ENCODE results near the gene KMT2C. TPM values are rescaled to one million over a fixed set of nuclear protein-coding genes. Genes with fewer than 3 reads are reported as not detected.

KMT2C gene
- total RNA-seq, 5 donors from 2014 or later (not counting 1 experiment from before 2014, with no cell fraction given), result 90.8 to 134 (median 116) TPM

DNA sequence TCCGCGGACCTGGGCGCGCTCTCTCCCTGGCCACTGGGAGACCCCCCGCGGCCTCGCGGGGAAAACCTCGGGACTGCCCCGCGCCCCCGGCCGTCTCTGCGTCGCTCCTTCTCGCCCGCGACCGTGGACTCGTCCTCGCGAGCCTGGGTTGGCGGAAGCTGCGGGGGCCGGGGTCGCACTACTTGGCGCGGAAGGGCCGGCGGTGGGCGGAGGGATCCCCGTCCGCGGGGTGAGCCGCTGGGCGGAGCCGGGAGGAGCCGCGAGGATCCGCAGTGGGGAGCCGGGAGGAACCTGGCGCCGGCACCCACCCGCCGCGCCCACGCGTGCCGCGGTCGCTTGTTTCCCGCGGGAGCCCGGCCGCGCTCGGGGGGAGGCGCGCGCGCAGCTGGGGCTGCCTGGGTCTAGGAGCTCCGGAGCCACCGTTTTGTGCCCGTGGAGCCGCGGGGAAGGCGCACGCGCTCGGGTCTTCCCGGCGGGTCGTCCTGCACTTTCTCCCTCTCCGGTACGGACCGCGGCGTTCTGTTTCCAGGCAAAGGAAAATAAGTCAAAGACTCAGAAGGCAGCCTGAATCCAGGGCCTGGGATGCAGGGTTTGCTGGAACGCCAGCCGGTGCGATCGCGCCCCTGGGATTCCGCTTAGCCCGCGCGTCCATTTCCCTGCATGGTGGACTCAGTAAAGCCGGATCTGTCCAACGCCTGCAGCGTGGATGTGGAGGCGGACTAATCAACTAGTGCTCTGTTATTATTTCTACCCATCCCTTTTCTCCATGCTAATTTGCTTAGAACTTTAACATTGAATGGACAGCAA, 28.7 kb upstream of the KMT2C start:
- CTCF ChIA-PET, result interaction anchor here in 1 of 2 donors (1.1 kb wide), 1 partner anchor 30 kb away, joined by 5 read pairs; no protein-coding TSS in a partner anchor
- Mint-ChIP-seq H3K4me1 (peaks cover 11 to 15% (median 15%) of the 10 kb centered on the region in 3 donors), H3K36me3 (no peaks in the 10 kb centered on the region), H3K27me3 (no peaks in the 10 kb centered on the region), H3K27ac (peak overlapping the region; percentile 84), H3K9me3 (no peaks in the 10 kb centered on the region), H3K4me3 (peak overlapping the region; percentile 83 to 88 (median 88))
- POLR2A ChIA-PET, result interaction anchor here (0.6 kb wide), 4 partner anchors 14 to 1228 kb away, joined by 3 to 5 read pairs (median 3); no protein-coding TSS in a partner anchor
- H3K4me1 ChIP-seq (ENCODE audit: control insufficient read depth in 1 of 2, extremely low read depth in 1 of 2, insufficient read depth in 2 of 2, low read length in 2 of 2), result peaks cover 6 to 11% of the 10 kb centered on the region in 2 experiments
- H3K27ac ChIP-seq (ENCODE audit: low read length), result peak overlapping the region; percentile 73
- WGBS (ENCODE audit: insufficient coverage), result under 1% methylated on average over 89 of the region's 91 CpGs
- no peaks in the 10 kb centered on the region for H3K36me3 ChIP-seq (ENCODE audit: control insufficient read depth in 2 of 2, extremely low read depth in 1 of 2, insufficient read depth in 1 of 2, low read length in 1 of 2)
- no peaks in the 10 kb centered on the region for H3K27me3 ChIP-seq (replicated peaks in 1 of 2; ENCODE audit: control insufficient read depth in 2 of 2, extremely low read depth in 1 of 2, insufficient read depth in 2 of 2, low read length in 1 of 2)
- H3K9me3 ChIP-seq, result no peaks in the 10 kb centered on the region
- ATAC-seq (replicated peaks in 1 of 4) (peak; percentile 15 to 23 (median 18)), DNase-seq (peak in 26 of 35 experiments; percentile 11 to 76 (median 42))
- H3K4me3 ChIP-seq (ENCODE audit: control insufficient read depth in 1 of 2, extremely low read depth in 1 of 2, low read length in 1 of 2), result peak overlapping the region; percentile 54 to 89

GRCh38 chr7:152463709-152464311, 28.0 kb upstream of the KMT2C start:
- Histone ChIP-seq H3K36me3 (ENCODE audit: control insufficient read depth in 2 of 2, extremely low read depth in 1 of 2, insufficient read depth in 1 of 2, low read length in 1 of 2) (no peaks in the 10 kb centered on the region), H3K4me1 (ENCODE audit: control insufficient read depth in 1 of 2, extremely low read depth in 1 of 2, insufficient read depth in 2 of 2, low read length in 2 of 2) (peaks cover 6 to 11% of the 10 kb centered on the region in 2 experiments), H3K27ac (ENCODE audit: low read length) (peak overlapping the region; percentile 73), H3K9me3 (no peaks in the 10 kb centered on the region), H3K27me3 (replicated peaks in 1 of 2; ENCODE audit: control insufficient read depth in 2 of 2, extremely low read depth in 1 of 2, insufficient read depth in 2 of 2, low read length in 1 of 2) (no peaks in the 10 kb centered on the region), H3K4me3 (ENCODE audit: control insufficient read depth in 1 of 2, extremely low read depth in 1 of 2, low read length in 1 of 2) (peak overlapping the region; percentile 87 to 89)
- ChIA-PET POLR2A (interaction anchor here (0.6 kb wide), 2 partner anchors 49 to 1227 kb away, joined by 3 to 5 read pairs; no protein-coding TSS in a partner anchor), CTCF (interaction anchor here in 1 of 2 donors (1.1 kb wide), 1 partner anchor 30 kb away, joined by 5 read pairs; no protein-coding TSS in a partner anchor)
- peak overlapping the region; percentile 39 to 91 for H3K27ac Mint-ChIP-seq
- peak; percentile 88 to 92 (median 90) for ATAC-seq (replicated peaks in 1 of 4)
- no peaks in the 10 kb centered on the region for H3K27me3 Mint-ChIP-seq
- 0% methylated on average over 56 of the region's 71 CpGs for WGBS (ENCODE audit: insufficient coverage)
- H3K4me3 Mint-ChIP-seq, result peak overlapping the region; percentile 88 to 92 (median 91)
- peak; percentile 100 for DNase-seq
- H3K36me3 Mint-ChIP-seq, result no peaks in the 10 kb centered on the region
- no peaks in the 10 kb centered on the region for H3K9me3 Mint-ChIP-seq
- H3K4me1 Mint-ChIP-seq, result peaks cover 11 to 17% (median 15%) of the 10 kb centered on the region in 3 donors

GRCh38 chr7:152462995-152463708, 27.3 kb upstream of the KMT2C start:
- Histone ChIP-seq H3K4me3 (ENCODE audit: control insufficient read depth in 1 of 2, extremely low read depth in 1 of 2, low read length in 1 of 2) (peak overlapping the region; percentile 85 to 87), H3K27me3 (replicated peaks in 1 of 2; ENCODE audit: control insufficient read depth in 2 of 2, extremely low read depth in 1 of 2, insufficient read depth in 2 of 2, low read length in 1 of 2) (no peaks in the 10 kb centered on the region), H3K4me1 (ENCODE audit: control insufficient read depth in 1 of 2, extremely low read depth in 1 of 2, insufficient read depth in 2 of 2, low read length in 2 of 2) (peaks cover 6 to 11% of the 10 kb centered on the region in 2 experiments), H3K27ac (ENCODE audit: low read length) (peak overlapping the region; percentile 76), H3K36me3 (ENCODE audit: control insufficient read depth in 2 of 2, extremely low read depth in 1 of 2, insufficient read depth in 1 of 2, low read length in 1 of 2) (no peaks in the 10 kb centered on the region), H3K9me3 (no peaks in the 10 kb centered on the region)
- DNase-seq (peak in 2 of 35 experiments; percentile 2 to 3), ATAC-seq (replicated peaks in 1 of 4) (peak; percentile 0 to 3 (median 2))
- ChIA-PET CTCF (interaction anchor here in 1 of 2 donors (1.1 kb wide), 1 partner anchor 29 kb away, joined by 5 read pairs; no protein-coding TSS in a partner anchor), POLR2A (interaction anchor here in 1 of 2 donors (0.7 kb wide), 1 partner anchor 27 kb away, joined by 3 read pairs; no protein-coding TSS in a partner anchor)
- Mint-ChIP-seq H3K4me3 (peak overlapping the region; percentile 88 to 92 (median 91)), H3K9me3 (no peaks in the 10 kb centered on the region), H3K36me3 (no peaks in the 10 kb centered on the region), H3K4me1 (peaks cover 11 to 17% (median 15%) of the 10 kb centered on the region in 3 donors), H3K27ac (peak overlapping the region; percentile 91), H3K27me3 (no peaks in the 10 kb centered on the region)
- WGBS (ENCODE audit: insufficient coverage), result 4% methylated on average over 20 of the region's 29 CpGs

DNA sequence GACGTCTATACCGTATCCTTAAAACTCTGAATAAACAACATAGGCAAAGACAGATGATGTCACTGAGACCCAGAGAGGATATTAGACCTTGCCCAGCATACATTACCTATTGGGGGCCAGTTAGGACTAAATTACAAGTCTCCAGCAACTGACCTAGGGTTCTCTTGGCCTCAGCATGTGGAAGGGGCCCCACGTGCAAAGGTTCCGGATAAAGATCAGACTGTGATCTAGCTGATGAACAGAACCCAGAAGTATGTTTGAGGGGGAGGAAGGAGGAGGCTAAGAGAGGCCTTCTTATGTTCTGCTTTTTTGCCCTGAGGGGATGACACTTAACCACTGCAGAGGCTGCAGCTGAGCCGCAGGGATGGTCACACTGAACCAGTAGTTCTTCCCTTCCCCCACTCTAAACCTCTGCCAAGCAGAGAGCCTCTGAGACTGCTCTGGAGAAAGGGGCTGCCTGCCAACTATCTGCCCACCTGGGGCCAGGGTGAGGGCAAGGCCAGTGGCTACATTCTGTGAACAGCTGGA, 24.0 kb upstream of the KMT2C start:
- ChIA-PET CTCF (no interaction called here), POLR2A (no interaction called here)
- H3K36me3 Mint-ChIP-seq, result no peaks in the 10 kb centered on the region
- ATAC-seq (replicated peaks in 1 of 4) (no peak), DNase-seq (peak in 2 of 35 experiments; percentile 4 to 26)
- no peaks in the 10 kb centered on the region for H3K9me3 Mint-ChIP-seq
- H3K4me1 Mint-ChIP-seq, result peaks cover 5 to 12% (median 8%) of the 10 kb centered on the region in 3 donors
- H3K27ac Mint-ChIP-seq, result no peak overlapping the region
- WGBS (ENCODE audit: insufficient coverage), result 50% methylated on average over 2 of the region's 5 CpGs
- Histone ChIP-seq H3K27me3 (replicated peaks in 1 of 2; ENCODE audit: control insufficient read depth in 2 of 2, extremely low read depth in 1 of 2, insufficient read depth in 2 of 2, low read length in 1 of 2) (peaks cover 0 to 2% of the 10 kb centered on the region in 2 experiments), H3K9me3 (no peaks in the 10 kb centered on the region), H3K27ac (ENCODE audit: low read length) (no peak overlapping the region), H3K36me3 (ENCODE audit: control insufficient read depth in 2 of 2, extremely low read depth in 1 of 2, insufficient read depth in 1 of 2, low read length in 1 of 2) (no peaks in the 10 kb centered on the region), H3K4me1 (ENCODE audit: control insufficient read depth in 1 of 2, extremely low read depth in 1 of 2, insufficient read depth in 2 of 2, low read length in 2 of 2) (peaks cover 2 to 9% of the 10 kb centered on the region in 2 experiments), H3K4me3 (ENCODE audit: control insufficient read depth in 1 of 2, extremely low read depth in 1 of 2, low read length in 1 of 2) (no peak overlapping the region)
- no peaks in the 10 kb centered on the region for H3K27me3 Mint-ChIP-seq
- no peak overlapping the region for H3K4me3 Mint-ChIP-seq

DNA sequence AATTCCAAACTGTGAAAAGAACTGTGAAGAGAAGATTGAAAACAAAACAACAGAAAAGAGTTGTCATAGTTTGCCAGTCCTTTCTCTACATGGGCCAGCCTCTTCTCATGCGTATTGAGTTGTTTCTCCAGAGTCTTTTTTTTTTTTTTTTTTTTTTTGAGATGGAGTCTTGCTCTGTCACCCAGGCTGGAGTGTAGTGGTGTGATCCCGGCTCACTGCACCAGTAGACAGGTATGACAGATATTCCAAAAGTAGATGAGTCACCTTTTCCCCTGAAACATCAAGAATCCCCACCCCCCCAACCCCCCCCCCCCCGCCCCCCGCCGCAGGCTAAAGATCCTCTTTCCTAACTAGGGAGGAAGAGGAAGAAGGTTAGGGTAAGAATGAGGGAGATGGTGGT, 15.6 kb upstream of the KMT2C start:
- Mint-ChIP-seq H3K27me3 (no peaks in the 10 kb centered on the region), H3K27ac (no peak overlapping the region), H3K9me3 (no peaks in the 10 kb centered on the region), H3K4me1 (peaks cover 0 to 4% (median 2%) of the 10 kb centered on the region in 3 donors), H3K36me3 (no peaks in the 10 kb centered on the region), H3K4me3 (no peak overlapping the region)
- ATAC-seq (replicated peaks in 1 of 4), result no peak
- Histone ChIP-seq H3K27ac (ENCODE audit: low read length) (no peak overlapping the region), H3K27me3 (replicated peaks in 1 of 2; ENCODE audit: control insufficient read depth in 2 of 2, extremely low read depth in 1 of 2, insufficient read depth in 2 of 2, low read length in 1 of 2) (peaks cover 0 to 2% of the 10 kb centered on the region in 2 experiments), H3K36me3 (ENCODE audit: control insufficient read depth in 2 of 2, extremely low read depth in 1 of 2, insufficient read depth in 1 of 2, low read length in 1 of 2) (no peaks in the 10 kb centered on the region), H3K9me3 (no peaks in the 10 kb centered on the region), H3K4me1 (ENCODE audit: control insufficient read depth in 1 of 2, extremely low read depth in 1 of 2, insufficient read depth in 2 of 2, low read length in 2 of 2) (no peaks in the 10 kb centered on the region), H3K4me3 (ENCODE audit: control insufficient read depth in 1 of 2, extremely low read depth in 1 of 2, low read length in 1 of 2) (no peak overlapping the region)
- POLR2A ChIA-PET, result no interaction called here
- CTCF ChIA-PET, result no interaction called here
- no peak for DNase-seq
- WGBS (ENCODE audit: insufficient coverage), result no CpG with 5 or more reads among the region's 5 CpGs

Measured in T-cell (primary cell).